Measurements from ENCODE around the gene PCSK4. TPM values are rescaled to one million over a fixed set of nuclear protein-coding genes. Genes with fewer than 3 reads are reported as not detected.

Gene PCSK4
- total and polyA plus RNA-seq, 2 of the 4 experiments (the other 2 are of a cell fraction): 0.72 to 1.7 TPM

GRCh38 chr19:1451916-1452801 lies 38.0 kb downstream of the PCSK4 start (continued):
- TF ChIP-seq ELK1 (IDR thresholded peaks at IDR 0.05; ENCODE audit: borderline replicate concordance, low read depth, low read length): no peak

Data from IMR-90 (cell line).